Measurements from ENCODE around the gene JAZF1. TPM values are rescaled to one million over a fixed set of nuclear protein-coding genes. Genes with fewer than 3 reads are reported as not detected.

Gene JAZF1
- total RNA-seq, 1 experiment from 2014 or later, result 14.2 TPM

GRCh38 chr7:28071570-28071969 is 109.0 kb downstream of the JAZF1 start:
- BruUV-seq (replicated peaks), result no TSS peak
- intact Hi-C loops (cut with micrococcal nuclease), result no loop called here
- ChIA-PET CTCF (interaction anchor here (0.9 to 1.1 kb wide), 3 partner anchors 8 to 52 kb away, joined by 3 to 5 read pairs (median 4); no protein-coding TSS in a partner anchor), POLR2A (interaction anchor here (1.1 to 1.2 kb wide), 2 partner anchors 10 to 16 kb away, joined by 3 to 4 read pairs; no protein-coding TSS in a partner anchor)
- Mint-ChIP-seq H3K36me3 (ENCODE audit: insufficient read depth, unreplicated experiment) (no peaks in the 10 kb centered on the region), H3K27ac (ENCODE audit: low read depth, unreplicated experiment) (no peak overlapping the region), H3K4me1 (ENCODE audit: insufficient read depth, unreplicated experiment) (peaks cover 5% of the 10 kb centered on the region), H3K4me3 (ENCODE audit: unreplicated experiment) (no peak overlapping the region), H3K27me3 (ENCODE audit: insufficient read depth, unreplicated experiment) (no peaks in the 10 kb centered on the region), H3K9me3 (ENCODE audit: unreplicated experiment) (no peaks in the 10 kb centered on the region)
- TF ChIP-seq CTCF (IDR thresholded peaks at IDR 0.05; ENCODE audit: unreplicated experiment), result no peak
- DNase-seq (ENCODE audit: unreplicated experiment), result no peak

GRCh38 chr7:28070297-28071055 is 110.1 kb downstream of the JAZF1 start:
- Mint-ChIP-seq H3K27ac (ENCODE audit: low read depth, unreplicated experiment) (no peak overlapping the region), H3K4me1 (ENCODE audit: insufficient read depth, unreplicated experiment) (peaks cover 5% of the 10 kb centered on the region), H3K27me3 (ENCODE audit: insufficient read depth, unreplicated experiment) (no peaks in the 10 kb centered on the region), H3K9me3 (ENCODE audit: unreplicated experiment) (no peaks in the 10 kb centered on the region), H3K36me3 (ENCODE audit: insufficient read depth, unreplicated experiment) (no peaks in the 10 kb centered on the region), H3K4me3 (ENCODE audit: unreplicated experiment) (no peak overlapping the region)
- no peak for TF ChIP-seq CTCF (IDR thresholded peaks at IDR 0.05; ENCODE audit: unreplicated experiment)
- intact Hi-C loops (cut with micrococcal nuclease), result no loop called here
- POLR2A ChIA-PET, result interaction anchor here (0.7 kb wide), 1 partner anchor 1086 kb away, joined by 3 read pairs; no protein-coding TSS in a partner anchor
- BruUV-seq (replicated peaks), result no TSS peak
- DNase-seq (ENCODE audit: unreplicated experiment), result no peak
- CTCF ChIA-PET, result interaction anchor here (0.9 to 2.1 kb wide), 4 partner anchors 11 to 49 kb away, joined by 3 to 8 read pairs (median 4); no protein-coding TSS in a partner anchor

GRCh38 chr7:28069807-28070206 is 110.8 kb downstream of the JAZF1 start:
- no peaks in the 10 kb centered on the region for H3K9me3 Mint-ChIP-seq (ENCODE audit: unreplicated experiment)
- intact Hi-C loops (cut with micrococcal nuclease), result no loop called here
- no peaks in the 10 kb centered on the region for H3K27me3 Mint-ChIP-seq (ENCODE audit: insufficient read depth, unreplicated experiment)
- TF ChIP-seq CTCF (IDR thresholded peaks at IDR 0.05; ENCODE audit: unreplicated experiment), result no peak
- H3K27ac Mint-ChIP-seq (ENCODE audit: low read depth, unreplicated experiment), result no peak overlapping the region
- H3K36me3 Mint-ChIP-seq (ENCODE audit: insufficient read depth, unreplicated experiment), result no peaks in the 10 kb centered on the region
- BruUV-seq (replicated peaks), result no TSS peak
- H3K4me3 Mint-ChIP-seq (ENCODE audit: unreplicated experiment), result no peak overlapping the region
- POLR2A ChIA-PET, result interaction anchor here (0.6 to 1.6 kb wide), 3 partner anchors 8 to 1411 kb away, joined by 3 to 5 read pairs (median 3); no protein-coding TSS in a partner anchor
- CTCF ChIA-PET, result interaction anchor here (0.5 to 3.6 kb wide), 7 partner anchors 8 to 1330 kb away, joined by 3 to 18 read pairs (median 3); no protein-coding TSS in a partner anchor
- no peak for DNase-seq (ENCODE audit: unreplicated experiment)
- H3K4me1 Mint-ChIP-seq (ENCODE audit: insufficient read depth, unreplicated experiment), result peaks cover 11% of the 10 kb centered on the region

- H3K4me1 Mint-ChIP-seq (ENCODE audit: insufficient read depth, unreplicated experiment), result peaks cover 11% of the 10 kb centered on the region
- ChIA-PET CTCF (interaction anchor here (0.5 to 3.6 kb wide), 6 partner anchors 8 to 1329 kb away, joined by 3 to 18 read pairs (median 3); no protein-coding TSS in a partner anchor), POLR2A (interaction anchor here (0.6 to 1.6 kb wide), 2 partner anchors 8 to 1412 kb away, joined by 3 to 5 read pairs; no protein-coding TSS in a partner anchor)
- intact Hi-C loops (cut with micrococcal nuclease), result no loop called here
- TF ChIP-seq CTCF (IDR thresholded peaks at IDR 0.05; ENCODE audit: unreplicated experiment), result no peak
- H3K27ac Mint-ChIP-seq (ENCODE audit: low read depth, unreplicated experiment), result no peak overlapping the region
- no peaks in the 10 kb centered on the region for H3K27me3 Mint-ChIP-seq (ENCODE audit: insufficient read depth, unreplicated experiment)
- DNase-seq (ENCODE audit: unreplicated experiment), result no peak
- no TSS peak for BruUV-seq (replicated peaks)
- no peaks in the 10 kb centered on the region for H3K9me3 Mint-ChIP-seq (ENCODE audit: unreplicated experiment)
- H3K36me3 Mint-ChIP-seq (ENCODE audit: insufficient read depth, unreplicated experiment), result no peaks in the 10 kb centered on the region
- no peak overlapping the region for H3K4me3 Mint-ChIP-seq (ENCODE audit: unreplicated experiment)
These were observed 111.2 kb downstream of the JAZF1 start for GRCh38 chr7:28069388-28069787.

Data from MCF 10A (cell line).